HTERT RPE-1 (cell line): ENCODE data around the gene DRC3.
"Not testable (repeated sequence)": the region's sequence is repeated elsewhere in the genome, so short reads cannot be mapped to it uniquely, and the experiment has no call there.

Experiments
- in situ Hi-C: fragments of 300-500 bp; cut with MboI; formaldehyde crosslinking; loops from 4 replicates; pipeline ENCODE4 v1.14.3; 2020; ENCODE audit warnings: low sequenced_read_pairs

DRC3 gene, protein sequence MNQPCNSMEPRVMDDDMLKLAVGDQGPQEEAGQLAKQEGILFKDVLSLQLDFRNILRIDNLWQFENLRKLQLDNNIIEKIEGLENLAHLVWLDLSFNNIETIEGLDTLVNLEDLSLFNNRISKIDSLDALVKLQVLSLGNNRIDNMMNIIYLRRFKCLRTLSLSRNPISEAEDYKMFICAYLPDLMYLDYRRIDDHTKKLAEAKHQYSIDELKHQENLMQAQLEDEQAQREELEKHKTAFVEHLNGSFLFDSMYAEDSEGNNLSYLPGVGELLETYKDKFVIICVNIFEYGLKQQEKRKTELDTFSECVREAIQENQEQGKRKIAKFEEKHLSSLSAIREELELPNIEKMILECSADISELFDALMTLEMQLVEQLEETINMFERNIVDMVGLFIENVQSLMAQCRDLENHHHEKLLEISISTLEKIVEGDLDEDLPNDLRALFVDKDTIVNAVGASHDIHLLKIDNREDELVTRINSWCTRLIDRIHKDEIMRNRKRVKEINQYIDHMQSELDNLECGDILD

DNA sequence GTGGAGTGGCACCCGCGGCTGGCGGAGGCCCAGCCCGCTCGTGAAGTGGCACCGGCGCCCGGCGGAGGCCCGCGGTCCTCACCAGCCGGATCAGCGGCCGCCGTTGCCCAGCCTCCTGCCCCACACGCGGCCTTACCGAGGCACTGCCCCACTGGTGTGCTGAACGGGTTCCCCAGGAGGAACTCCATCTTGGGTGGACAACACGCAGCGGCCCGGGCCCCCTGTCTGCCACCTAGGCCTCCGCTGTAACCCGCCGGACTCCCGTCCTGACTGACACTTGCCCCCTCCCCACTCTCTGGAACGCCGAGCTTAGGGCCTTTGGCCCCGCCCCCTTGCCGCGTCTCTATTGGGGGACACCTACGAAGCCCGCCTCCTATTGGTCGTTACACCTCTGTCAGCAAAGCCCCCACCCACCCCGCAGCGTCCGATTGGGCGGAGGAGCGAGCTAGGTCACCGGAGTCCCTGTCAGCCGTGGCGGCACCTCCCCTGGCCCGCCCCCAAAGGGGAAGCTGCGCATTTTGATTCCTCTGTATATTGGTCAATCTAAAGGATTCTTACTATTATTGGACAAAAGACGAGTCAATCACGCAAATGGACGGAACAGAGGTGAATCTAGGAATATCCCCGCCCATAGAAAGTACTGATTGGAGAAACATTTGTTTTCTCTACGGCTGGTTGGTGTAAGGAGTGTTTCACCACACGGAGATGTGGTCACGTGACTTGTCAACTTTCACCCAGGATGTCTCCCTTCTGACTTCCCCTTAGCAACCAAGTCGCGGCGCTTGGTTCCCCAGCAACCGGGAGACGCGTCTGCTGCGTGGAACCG is at the start of gene DRC3, which contains the start of gene TOM1L2:
Gene DRC3 (plus strand): TSS at position 737 of the 826 bp plus-strand sequence. CDS start 4,737 bp downstream, outside the sequence.
Gene TOM1L2 (minus strand): TSS at position 275 of the 826 bp plus-strand sequence. CDS start 87 bp downstream, at position 188.
- in situ Hi-C loops, result no loop called here

DNA sequence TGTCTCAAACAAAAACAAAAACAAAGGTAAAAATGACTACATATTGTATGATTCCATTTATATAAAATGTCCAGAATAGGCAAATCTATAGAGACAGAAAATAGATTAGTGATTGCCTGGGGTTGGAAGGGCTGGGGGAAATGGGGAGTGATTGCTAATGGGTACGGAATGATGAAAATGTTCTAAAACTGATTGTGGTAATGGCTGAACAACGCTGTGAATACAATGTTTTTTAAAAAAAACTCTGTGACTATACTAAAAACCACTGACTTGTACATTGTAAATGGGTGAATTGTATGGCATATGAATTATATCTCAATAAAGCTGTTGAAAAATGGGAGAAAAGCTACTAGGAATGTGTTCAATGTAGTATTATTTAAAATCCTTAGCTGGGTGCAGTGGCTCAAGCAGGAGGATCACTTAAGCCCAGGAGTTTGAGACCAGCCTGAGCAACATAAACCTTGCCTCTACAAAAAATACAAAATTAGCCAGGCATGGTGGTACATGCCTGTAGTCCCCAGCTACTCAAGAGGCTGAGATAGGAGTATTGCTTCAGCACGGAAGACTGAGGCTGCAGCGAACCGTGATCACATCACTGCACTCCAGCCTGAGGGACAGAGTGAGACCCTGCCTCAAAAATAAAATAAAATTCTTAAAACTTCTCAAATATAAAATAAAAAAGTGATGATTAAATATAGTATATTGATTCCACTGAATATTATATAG is 48.4 kb upstream of the DRC3 start:
- in situ Hi-C loops, result no loop called here

DNA sequence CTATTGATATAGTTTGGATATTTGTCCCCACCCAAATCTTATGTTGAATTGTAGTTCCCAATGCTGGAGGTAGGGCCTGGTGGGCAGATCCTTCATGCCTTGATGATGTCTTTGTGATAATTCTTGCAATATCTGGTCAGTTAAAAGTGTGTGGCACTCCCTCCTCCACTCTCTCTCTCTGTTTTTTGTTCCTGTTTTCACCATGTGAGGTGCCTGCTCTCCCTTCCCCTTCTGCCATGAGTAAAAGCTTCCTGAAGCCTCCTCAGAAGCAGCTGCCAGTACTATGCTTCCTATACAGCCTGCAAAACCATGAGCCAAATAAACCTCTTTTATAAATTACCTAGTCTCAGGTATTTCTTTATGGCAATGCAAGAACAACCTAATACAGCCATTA is 47.8 kb upstream of the DRC3 start:
- in situ Hi-C loops, result no loop called here

DNA sequence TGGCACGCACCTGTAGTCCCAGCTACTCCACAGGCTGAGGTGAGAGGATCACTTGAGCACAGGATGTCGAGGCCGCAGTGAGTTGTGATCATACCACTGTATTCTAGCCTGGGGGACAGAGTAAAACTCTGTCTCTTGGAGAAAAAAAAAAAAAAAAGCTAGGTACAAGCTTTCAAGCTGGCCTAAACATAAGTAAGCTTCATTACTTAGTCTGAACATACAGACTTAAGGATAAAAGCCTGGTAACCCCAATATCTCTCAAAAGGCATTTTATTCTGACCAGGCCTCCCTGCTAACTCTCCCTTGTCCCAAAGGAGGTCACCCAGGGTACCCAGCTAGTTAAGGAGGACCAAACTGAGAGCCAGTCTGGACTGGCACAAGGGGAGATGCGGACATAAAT is 46.6 kb upstream of the DRC3 start:
- in situ Hi-C loops, result no loop called here

DNA sequence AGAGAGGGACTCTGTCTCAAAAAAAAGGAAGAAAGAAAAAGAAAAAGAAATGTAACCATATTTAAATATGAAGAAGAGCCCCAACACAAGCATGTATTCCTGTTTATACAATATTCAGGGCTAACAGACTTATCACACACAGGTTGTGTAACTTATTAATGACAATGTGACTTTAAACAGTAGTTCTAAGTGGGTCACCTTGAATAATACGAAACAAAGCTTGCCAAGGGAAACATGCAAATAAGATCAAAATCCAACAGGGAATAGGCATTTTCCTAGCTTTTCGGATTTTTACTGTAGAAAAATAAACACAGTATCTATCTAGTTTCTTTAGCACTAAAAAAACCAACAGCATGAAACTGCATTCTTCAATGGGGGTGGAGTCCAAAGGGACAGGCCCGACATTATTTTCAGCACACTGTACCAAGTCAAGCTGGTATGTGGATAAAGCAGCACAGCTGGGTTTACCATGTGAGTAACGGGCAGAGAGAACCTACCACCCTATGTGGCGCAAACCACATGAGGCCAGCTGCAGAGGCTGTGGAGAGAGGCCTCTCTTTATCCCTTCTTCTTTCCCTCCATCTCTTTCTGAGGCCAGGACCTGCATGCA is 45.7 kb upstream of the DRC3 start:
- in situ Hi-C loops, result no loop called here

DNA sequence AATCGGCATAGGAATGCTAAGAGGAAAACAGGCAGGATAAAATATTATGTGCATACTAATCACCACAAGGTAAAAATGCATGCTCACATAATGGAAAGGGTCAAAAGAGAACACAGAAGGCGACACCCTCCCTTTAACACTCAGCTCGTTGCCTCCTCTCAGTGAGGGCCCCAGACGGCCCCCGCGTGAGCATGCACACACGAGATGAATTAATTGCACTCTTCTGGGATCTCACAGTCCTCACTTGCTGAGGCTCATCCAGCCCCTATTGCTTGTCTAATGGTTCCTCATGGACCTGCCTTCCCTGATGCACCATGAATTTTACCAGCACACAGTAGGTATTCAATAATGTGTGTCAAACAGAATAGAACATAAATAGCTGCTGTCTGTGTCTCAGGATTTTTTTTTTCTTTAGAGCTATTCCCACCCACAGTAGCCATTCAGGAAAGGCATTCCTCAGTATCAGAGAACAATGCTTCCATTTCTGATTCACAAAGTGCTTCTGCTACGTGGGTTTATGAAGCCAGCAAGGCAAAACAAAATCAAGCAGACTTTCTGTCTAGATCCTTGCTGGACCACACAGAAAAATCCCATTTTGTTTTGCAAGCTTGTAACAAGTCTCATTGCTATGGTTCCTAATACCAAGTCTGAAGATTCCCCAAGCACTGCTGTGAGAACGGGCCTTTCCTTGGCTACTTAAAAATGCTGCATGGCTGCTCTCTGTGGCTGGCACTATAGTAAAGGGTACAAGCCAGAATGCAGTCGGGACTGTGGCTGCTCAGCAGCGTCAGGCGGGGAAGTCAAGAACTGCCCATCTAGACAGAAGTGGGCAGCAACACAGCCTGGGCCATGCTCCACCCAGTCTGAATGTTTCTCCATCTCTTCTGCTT is 44.0 kb upstream of the DRC3 start:
- in situ Hi-C loops, result no loop called here

DNA sequence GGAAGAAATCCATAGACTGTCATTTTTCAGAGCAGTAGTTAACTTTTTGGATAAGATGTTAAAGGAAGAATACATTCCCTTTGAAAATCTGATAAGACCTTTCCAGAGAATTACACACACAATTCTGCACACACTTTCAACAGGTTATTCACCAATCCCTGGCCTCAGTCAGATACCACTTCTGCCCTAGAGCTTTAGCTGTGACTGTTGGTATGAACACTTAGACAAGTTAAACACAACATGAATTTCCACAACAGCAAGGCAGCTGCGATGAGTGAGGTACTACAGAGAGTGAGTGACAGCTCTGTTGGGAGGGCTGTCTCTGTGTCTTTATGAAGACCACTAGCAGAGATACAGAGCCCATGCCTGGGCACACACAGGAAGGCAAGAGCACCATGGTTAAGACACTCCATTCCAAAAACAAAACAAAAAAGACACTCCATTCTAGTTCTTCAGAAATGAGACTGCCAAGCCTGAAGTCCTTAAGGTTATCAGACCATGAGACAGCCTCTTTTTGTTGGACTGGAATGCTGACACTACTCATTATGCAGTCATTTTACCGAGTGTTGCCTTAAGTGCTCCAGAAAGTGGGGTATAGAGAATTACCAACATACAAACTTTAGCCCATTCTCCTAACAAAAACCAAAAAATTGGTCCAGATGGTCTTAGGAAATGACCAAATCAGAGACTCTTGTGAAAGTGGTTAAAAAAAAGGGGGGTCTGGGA is 42.8 kb upstream of the DRC3 start:
- in situ Hi-C loops, result no loop called here

DNA sequence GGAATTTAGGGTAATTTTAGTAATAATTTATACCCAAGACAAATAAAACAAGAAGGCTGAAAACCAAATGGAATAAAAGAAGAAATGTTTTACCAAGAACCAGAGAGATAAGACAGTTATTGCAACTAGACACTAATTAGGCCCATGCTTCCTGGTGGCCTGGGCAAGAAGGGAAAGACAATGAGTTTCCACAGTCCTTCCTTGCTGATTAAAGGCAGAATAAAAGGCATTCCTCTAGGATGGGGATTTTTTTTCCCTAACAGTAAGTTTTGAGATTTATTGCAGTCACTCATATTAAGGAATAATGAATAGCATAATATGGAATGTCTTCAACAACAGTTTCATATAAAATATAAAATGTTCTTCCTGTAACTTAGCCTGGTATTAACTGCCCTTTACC is 42.0 kb upstream of the DRC3 start:
- in situ Hi-C loops, result no loop called here

DNA sequence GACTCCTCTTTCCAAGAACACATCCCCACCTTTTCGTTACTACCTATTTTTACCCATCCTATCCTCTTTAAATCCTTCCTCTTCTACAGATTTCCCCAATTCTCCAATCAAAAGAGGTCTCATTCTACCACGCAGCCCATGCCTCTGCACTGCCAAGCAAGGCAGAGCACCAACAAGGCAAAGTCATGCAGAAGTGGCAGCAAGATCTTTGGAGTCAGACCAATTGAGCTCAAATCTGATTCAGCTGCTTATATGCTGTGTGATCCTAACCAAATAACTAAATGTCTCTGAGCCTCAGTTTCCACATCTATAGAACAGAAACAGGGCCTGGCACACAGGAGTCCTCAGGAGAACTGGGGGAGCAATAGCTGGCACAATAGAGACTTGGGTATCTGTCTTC is 41.5 kb upstream of the DRC3 start:
- in situ Hi-C loops, result no loop called here

DNA sequence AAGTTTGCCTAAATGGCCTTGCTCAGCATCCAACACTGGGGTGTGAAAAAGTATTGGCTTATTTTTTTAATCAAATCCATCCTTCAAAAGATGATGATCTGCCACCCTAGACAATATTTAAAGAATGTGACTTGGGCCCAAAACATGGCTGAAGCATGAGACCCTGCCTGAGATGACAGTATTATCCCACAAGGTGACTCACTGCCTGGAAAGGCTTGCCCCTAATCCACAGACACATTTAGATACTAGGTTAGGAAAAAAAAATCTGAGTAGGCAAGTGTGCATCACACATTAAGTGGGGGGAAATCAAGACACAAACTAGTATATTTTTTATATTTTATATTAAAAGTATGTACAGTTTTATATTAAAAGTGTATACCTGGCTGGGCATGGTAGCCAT is 38.9 kb upstream of the DRC3 start:
- in situ Hi-C loops, result no loop called here

DNA sequence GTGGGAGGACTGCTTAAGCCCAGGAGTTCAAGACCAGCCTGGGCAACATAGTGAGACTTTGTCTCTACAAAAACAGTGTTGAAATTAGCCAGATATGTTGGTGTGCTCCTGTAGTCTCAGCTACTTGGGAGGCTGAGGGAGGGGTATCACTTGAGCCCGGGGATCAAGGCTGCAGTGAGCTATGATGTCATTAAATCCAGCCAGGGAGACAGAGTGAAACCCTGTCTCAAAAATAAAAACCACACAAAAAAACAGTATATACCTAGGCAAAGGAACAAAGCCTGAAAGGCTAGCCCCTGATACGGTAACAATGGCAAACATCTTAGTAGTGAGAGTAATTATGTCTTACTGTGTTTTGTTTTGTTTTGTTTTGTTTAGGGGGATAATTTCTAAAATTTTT is 38.4 kb upstream of the DRC3 start:
- in situ Hi-C loops, result no loop called here

DNA sequence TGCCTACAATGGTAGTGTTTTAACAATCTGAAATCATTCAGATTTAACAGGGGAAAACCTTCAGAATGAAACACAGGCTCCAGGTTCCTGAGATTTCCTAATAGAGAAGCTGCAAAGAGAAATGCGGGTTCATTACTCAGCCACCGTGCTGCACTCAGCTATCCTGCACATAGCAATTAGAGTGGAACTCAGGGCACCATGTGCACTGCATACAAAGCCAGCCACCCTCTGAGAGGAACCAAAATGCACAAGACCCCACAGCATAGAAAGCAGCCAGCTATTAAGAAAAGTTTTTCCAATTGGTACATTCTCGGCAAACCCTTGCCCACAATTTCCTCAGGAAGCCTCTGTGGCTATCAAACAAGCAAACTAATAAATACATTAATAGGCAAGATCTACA is 37.9 kb upstream of the DRC3 start:
- in situ Hi-C loops, result no loop called here

DNA sequence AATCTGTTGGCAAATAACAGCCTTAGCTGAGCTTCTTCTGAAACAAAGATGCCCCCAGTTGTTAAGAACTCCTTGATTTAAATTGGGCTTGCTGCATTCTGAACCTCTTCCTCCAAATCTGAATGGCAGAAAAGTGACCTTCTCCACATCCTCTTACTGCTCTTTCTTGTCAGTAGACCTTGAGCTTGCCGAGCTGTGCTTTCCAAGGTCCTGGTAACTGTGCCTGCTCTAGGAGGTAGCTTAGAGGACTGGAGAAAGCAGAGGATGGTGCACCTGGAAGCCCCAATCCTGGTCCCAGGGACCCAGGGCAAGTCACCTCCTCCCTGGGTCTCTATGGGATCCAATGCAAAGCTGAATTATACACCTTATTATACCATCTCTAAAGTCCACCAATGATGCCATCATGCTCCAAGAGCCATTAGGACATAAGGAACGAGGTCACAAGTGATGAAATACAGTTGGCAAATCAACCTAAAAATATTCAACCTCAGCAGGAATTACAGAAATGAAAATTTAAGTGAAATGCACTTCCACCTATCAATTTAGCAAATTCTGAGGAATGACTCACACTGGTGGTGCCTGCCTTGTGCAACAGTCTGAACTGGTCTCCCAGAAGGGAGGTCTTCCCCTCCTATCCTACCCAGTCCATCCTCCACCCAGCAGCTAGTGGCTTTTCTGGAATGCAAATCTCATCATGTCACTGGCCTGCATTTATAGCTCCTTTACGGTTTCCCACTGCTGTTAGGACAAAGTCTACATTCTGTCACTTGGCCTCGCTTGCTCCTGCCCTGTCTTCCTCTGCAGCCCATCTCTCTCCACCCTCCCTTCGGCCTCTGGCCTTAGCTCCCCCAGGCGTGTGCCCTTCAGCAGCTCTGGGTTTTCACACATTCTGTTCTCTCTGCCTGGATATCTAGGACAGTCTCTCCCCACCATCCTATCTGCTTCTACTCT is 37.1 kb upstream of the DRC3 start:
- in situ Hi-C loops, result no loop called here

DNA sequence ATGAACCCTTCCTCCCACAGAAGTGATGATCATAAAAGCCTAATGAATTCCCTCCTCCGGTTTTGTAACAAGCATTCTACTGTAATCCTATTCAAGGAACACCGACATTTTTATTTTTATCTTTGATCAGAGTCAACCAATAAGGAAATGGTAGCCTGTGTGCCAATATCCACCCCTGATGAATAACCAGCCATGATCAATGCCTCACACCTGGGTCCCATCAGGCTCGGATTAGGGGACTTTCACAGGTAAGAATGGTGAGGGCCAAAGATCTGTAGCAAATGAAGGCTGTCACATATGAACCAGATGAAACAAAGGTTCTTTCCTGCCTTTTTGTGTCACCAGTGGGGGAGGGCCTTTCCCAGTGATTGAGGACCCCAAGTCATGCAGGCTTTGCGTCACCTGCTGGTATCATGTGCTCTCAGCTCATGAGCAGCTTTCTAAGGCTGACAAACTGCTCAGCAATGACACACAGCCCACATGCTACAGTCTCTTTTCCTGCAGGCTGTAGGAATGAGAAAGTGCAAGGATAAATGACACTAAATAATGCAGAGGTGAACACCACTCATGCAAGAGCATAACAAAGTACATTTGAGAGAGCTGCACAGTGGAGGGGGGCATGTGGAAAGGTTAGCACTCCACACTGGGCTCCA is 35.3 kb upstream of the DRC3 start:
- in situ Hi-C loops, result no loop called here

DNA sequence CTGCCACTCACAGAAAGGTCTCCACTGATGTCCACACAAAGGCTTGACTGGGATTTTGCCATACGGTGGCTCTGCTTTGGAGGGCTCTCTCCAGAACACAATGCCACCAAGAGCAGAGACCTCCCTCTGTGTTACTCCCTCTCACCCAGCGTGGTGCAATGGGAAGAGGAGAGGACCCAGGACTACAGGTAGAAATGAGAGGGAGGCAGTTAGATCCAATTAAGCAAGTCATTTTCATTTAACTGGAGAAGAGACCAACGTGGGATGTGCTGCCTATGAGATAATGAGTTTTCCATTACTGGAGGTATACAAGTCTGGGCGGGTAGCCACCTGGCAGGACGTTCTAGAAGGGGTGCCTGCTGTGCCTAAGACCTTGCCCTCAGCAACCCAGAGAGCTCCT is 34.7 kb upstream of the DRC3 start:
- in situ Hi-C loops, result no loop called here

DNA sequence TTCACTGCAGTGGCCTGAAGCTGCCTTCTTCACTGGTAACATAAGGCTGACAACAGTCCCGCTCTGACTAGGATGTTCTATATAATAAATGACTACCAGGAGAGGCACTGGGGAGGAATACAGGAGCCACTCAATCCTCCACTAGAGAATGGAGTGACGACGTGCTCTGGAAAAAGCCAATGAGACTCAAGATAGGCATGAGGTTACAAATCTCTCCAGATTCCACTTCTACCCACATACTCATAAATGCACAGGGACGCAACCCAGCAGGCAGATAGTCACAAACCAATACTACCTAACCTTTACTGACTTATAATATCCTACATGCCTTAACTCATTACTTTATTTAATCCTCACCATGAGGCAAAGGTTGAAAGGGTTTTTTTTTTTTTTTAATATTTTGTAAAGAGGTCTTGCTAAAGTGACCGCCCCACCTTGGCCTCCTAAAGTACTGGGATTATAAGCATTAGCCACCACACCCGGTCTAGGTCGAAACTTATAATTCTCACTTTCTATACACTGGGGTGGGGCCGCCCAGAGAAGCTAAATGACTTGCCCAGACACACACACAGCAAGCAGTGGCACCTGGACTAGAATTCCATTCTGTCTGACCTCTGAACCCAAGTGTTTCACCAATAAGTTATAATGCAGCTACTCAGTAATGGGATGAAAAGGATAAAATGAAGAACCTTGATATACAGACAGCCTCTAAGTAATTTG is 34.1 kb upstream of the DRC3 start:
- in situ Hi-C loops, result no loop called here

DNA sequence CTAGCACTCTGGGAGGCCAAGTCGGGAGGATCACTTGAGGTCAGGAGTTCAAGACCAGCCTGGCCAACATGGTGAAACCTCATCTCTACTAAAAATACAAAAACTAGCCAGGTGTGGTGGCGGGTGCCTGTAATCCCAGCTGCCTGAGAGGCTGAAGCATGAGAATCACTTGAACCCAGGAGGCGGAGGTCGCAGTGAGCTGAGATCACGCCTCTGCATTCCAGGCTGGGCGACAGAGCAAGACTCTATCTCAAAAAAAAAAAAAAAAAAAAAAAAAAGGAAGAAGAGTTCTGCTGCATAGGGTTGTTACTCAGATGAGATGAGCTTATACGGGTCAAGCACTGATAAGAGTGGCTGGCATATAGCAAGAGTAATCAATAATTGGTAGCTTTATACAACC is 32.7 kb upstream of the DRC3 start:
- in situ Hi-C loops, result not testable (repeated sequence)
